ENCODE measurements around the gene HAO2.
"Not testable (repeated sequence)": the region's sequence is repeated elsewhere in the genome, so short reads cannot be mapped to it uniquely, and the experiment has no call there.

HAO2 gene

DNA sequence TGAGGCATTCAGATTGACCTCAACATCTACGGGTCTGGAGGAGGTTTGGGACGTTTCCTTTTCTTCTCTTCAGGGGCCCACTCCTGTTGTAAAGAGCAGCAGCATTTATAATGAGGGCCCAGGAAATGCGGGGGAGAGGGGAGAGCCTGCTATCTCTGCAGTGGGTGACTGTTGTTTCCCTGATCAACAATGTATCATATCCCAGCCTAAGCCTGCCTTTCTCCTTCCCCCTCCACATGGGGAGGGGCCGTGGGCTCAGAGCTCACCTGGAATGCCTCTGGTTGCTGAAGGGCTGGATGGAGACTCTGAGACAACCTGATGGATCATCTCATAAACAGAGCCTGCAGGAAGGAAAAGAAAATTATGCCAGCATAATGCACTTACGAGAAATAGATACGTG, 36.0 kb upstream of the HAO2 start:
- TF ChIP-seq, protein P1, sequence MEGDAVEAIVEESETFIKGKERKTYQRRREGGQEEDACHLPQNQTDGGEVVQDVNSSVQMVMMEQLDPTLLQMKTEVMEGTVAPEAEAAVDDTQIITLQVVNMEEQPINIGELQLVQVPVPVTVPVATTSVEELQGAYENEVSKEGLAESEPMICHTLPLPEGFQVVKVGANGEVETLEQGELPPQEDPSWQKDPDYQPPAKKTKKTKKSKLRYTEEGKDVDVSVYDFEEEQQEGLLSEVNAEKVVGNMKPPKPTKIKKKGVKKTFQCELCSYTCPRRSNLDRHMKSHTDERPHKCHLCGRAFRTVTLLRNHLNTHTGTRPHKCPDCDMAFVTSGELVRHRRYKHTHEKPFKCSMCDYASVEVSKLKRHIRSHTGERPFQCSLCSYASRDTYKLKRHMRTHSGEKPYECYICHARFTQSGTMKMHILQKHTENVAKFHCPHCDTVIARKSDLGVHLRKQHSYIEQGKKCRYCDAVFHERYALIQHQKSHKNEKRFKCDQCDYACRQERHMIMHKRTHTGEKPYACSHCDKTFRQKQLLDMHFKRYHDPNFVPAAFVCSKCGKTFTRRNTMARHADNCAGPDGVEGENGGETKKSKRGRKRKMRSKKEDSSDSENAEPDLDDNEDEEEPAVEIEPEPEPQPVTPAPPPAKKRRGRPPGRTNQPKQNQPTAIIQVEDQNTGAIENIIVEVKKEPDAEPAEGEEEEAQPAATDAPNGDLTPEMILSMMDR (IDR thresholded peaks at IDR 0.05; ENCODE audit: insufficient read depth, low read depth, low read length, missing control alignments): no peak
- H3K4me3 ChIP-seq (ENCODE audit: low read depth, low read length): no peak overlapping the region

DNA sequence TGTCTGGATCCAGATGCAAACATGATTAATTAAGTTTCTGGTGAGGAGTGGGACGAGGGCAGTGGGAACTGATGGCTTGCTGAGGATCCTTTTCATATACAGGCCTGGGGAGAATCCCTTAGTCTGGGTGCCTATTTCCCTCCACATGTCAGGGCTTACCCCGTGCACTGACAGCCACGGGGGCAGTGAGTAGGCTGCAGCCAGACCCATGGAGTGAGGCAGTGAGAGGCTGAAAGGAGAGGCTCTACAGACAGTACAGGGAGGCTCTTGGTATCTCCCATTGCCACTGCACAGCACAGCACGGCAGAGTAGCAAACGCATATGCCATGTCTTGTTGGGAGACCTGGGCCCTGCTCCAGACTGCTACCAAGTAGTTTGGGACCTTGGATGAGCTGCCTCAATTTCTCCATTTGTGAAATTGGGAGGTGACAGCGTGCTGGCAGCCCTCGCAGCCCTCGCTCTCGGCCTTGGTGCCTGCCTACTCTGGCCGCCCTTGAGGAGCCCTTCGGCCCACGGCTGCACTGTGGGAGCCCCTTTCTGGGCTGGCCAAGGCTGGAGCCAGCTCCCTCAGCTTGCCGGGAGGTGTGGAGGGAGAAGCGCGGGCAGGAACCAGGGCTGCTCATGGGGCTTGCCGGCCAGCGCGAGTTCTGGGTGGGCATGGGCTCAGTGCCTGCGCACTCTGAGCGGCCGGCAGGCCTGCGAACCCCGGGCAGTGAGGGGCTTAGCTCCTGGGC, 35.3 kb upstream of the HAO2 start:
- DNase-seq (ENCODE audit: low read depth): no peak
- no peak overlapping the region for H3K4me3 ChIP-seq (ENCODE audit: low read depth, low read length)
- TF ChIP-seq, protein P1 (IDR thresholded peaks at IDR 0.05; ENCODE audit: insufficient read depth, low read depth, low read length, missing control alignments): no peak

More for the DNA sequence above, 36.0 kb upstream of the HAO2 start:
- DNase-seq (ENCODE audit: low read depth): no peak

DNA sequence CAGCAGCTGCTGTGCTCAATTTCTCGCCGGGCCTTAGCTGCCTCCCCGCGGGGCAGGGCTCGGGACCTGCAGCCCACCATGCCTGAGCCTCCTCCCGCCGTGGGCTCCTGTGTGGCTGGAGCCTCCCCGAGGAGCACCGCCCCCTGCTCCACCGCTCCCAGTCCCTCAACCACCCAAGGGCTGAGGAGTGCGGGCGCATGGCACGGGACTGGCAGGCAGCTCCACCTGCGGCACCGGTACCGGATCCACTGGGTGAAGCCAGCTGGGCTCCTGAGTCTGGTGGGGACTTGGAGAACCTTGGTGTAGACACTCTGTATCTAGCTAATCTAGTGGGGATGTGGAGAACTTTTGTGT, 34.7 kb upstream of the HAO2 start:
- not testable (repeated sequence) for DNase-seq (ENCODE audit: low read depth); H3K4me3 ChIP-seq (ENCODE audit: low read depth, low read length)

DNA sequence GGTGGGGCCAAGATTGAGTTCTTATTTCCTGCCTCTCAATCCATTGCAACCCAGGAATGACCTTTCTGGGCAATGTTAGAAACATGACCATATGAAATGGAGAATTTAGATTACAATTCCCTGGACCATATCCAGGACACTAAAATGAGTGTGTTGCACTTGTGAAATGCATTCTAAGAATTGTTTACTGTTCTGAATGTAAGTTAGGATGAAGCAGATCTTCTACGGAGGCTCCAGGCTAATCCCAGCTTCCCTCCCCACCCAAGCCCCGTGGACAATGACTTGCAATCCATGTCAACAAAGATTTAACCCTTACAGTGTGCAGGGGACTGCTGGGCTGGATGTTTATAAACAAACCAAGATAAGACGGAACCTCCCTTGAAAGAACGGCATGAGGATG, 31.7 kb upstream of the HAO2 start:
- no peak overlapping the region for H3K4me3 ChIP-seq (ENCODE audit: low read depth, low read length)
- DNase-seq (ENCODE audit: low read depth): no peak
- TF ChIP-seq, protein P1 (IDR thresholded peaks at IDR 0.05; ENCODE audit: insufficient read depth, low read depth, low read length, missing control alignments): no peak

DNA sequence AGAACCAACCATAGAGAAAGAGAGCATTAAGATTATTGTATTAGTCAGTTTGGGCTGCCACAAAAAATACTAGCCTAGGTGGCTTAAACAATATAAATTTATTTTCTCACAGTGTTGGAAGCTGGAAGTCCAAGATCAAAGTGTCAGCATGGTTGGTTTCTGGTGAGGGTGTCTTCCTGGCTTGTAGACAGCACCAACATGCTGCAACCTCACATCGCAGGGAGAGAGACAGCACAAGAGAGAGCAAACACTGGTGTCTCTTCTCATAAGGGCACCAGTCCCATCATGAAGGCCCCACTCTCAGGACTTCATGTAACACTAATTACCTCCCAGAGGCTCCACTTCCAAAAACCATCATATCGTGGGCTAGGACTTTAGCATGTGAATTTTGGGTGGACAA, 30.6 kb upstream of the HAO2 start:
- TF ChIP-seq, protein P1 (IDR thresholded peaks at IDR 0.05; ENCODE audit: insufficient read depth, low read depth, low read length, missing control alignments): no peak
- no peak for DNase-seq (ENCODE audit: low read depth)
- no peak overlapping the region for H3K4me3 ChIP-seq (ENCODE audit: low read depth, low read length)

- no peak overlapping the region for H3K4me3 ChIP-seq (ENCODE audit: low read depth, low read length)
- TF ChIP-seq, protein P1 (IDR thresholded peaks at IDR 0.05; ENCODE audit: insufficient read depth, low read depth, low read length, missing control alignments): no peak
- no peak for DNase-seq (ENCODE audit: low read depth)
Measured at GRCh38 chr1:119338757-119339156, 29.8 kb upstream of the HAO2 start.

GRCh38 chr1:119340861-119341261, 27.7 kb upstream of the HAO2 start:
- no peak for DNase-seq (ENCODE audit: low read depth)
- H3K4me3 ChIP-seq (ENCODE audit: low read depth, low read length): no peak overlapping the region
- TF ChIP-seq, protein P1 (IDR thresholded peaks at IDR 0.05; ENCODE audit: insufficient read depth, low read depth, low read length, missing control alignments): no peak
